ENCODE results near the gene SMIM32. TPM values are rescaled to one million over a fixed set of nuclear protein-coding genes. Genes with fewer than 3 reads are reported as not detected.

Gene SMIM32
- total and polyA plus RNA-seq, 9 of the 15 experiments (the other 6 are each of a cell fraction or from before 2014, with no cell fraction given): not detected

GRCh38 chr5:136210259-136210658 lies 17.3 kb upstream of the SMIM32 start:
- TF ChIP-seq NFIX (CRISPR knock-in tag; IDR thresholded peaks at IDR 0.05; ENCODE audit: low read depth): peak; percentile 25; the same call in 1 of the 2 replicates
- no peak for TF ChIP-seq ZNF512 (tag; IDR thresholded peaks at IDR 0.05)
- TF ChIP-seq NFYB (IDR thresholded peaks at IDR 0.05; ENCODE audit: extremely low read depth, insufficient read length): no peak
- peak; percentile 77 for TF ChIP-seq NFIC (IDR thresholded peaks at IDR 0.05)
- TF ChIP-seq ILK (tag; IDR thresholded peaks at IDR 0.05; ENCODE audit: borderline replicate concordance, low read depth): no peak
- ATAC-seq (no peak), FAIRE-seq (no peak), DNase-seq (ENCODE audit: extremely low read depth in 1 of 4, low spot score in 3 of 4) (no peak)
- H3K4me1 ChIP-seq (replicated peaks in 1 of 2; ENCODE audit: control insufficient read depth in 2 of 2, insufficient read depth in 2 of 2, low read length in 2 of 2): peaks cover 0 to 2% of the 10 kb centered on the region in 2 experiments; a peak in 2 of 5 replicates
- peaks cover 10 to 67% of the 10 kb centered on the region in 2 experiments; a peak in 4 of 5 replicates for H3K27me3 ChIP-seq (ENCODE audit: control insufficient read depth in 2 of 2, insufficient read depth in 2 of 2, low read length in 2 of 2)
- H3K36me3 ChIP-seq (ENCODE audit: control insufficient read depth, insufficient read depth, low read length): no peaks in the 10 kb centered on the region
- intact Hi-C loops (cut with micrococcal nuclease): loop anchor here (5.0 kb wide), 1 partner anchor 263 kb away; no protein-coding TSS in a partner anchor
- H4K20me1 ChIP-seq (replicated peaks; ENCODE audit: control insufficient read depth, insufficient read depth, low read length): no peaks in the 10 kb centered on the region; the same call in 1 of the 2 replicates
- WGBS (ENCODE audit: insufficient coverage, low coverage, missing lambda C conversion rate): 2% methylated on average over 4 of the region's 4 CpGs
- no peak overlapping the region for H3K9ac ChIP-seq (ENCODE audit: insufficient read depth in 1 of 2, low read depth in 2 of 2, low read length in 2 of 2)
- no peaks in the 10 kb centered on the region for H3K9me1 ChIP-seq (ENCODE audit: control insufficient read depth, insufficient read depth, low read length)
- no peak overlapping the region for H3K4me3 ChIP-seq
- H3K9me3 ChIP-seq (replicated peaks; ENCODE audit: control insufficient read depth, insufficient read depth, low read depth, low read length): no peaks in the 10 kb centered on the region
- H3K79me2 ChIP-seq (ENCODE audit: control insufficient read depth, insufficient read depth, low read length): no peaks in the 10 kb centered on the region
- no peak overlapping the region for H3K4me2 ChIP-seq (ENCODE audit: insufficient read depth, low read length)
- no peak overlapping the region for H2AFZ ChIP-seq (ENCODE audit: low read depth, low read length)
- ChIA-PET CTCF (ENCODE audit: low intra/inter-chr PET ratio) (interaction anchor here (3.7 kb wide), 1 partner anchor 145 kb away, joined by 12 read pairs; no protein-coding TSS in a partner anchor), POLR2A (interaction anchor here (0.7 kb wide), 1 partner anchor 153 kb away, joined by 3 read pairs; no protein-coding TSS in a partner anchor)
- H3K27ac ChIP-seq (ENCODE audit: extremely low read depth, low read depth, low read length): no peak overlapping the region
- no TSS peak for BruUV-seq (replicated peaks)
- in situ Hi-C loops (cut with MboI): loop anchor here (5.0 kb wide), 1 partner anchor 323 kb away; no protein-coding TSS in a partner anchor

All from K562 (cell line).